IMR-90 (cell line): ENCODE data around the gene SEC23A. TPM values are rescaled to one million over a fixed set of nuclear protein-coding genes. Genes with fewer than 3 reads are reported as not detected.

ENCODE experiments used
- ATAC-seq: fragments of 200-7000 bp; cut with Tn5 transposase; 2 replicates; pipeline ENCODE4 v1.9.1; 2020; ENCODE audit warnings: low read depth, mild to moderate bottlenecking, moderate library complexity
- BruUV-seq: library from RNA; stranded (reverse); fragments of 400-500 nt; replicated peaks from 2 replicates; lab custom pipeline; 2021; lab: Mats Ljungman, UMichigan
- CTCF ChIA-PET: fragments of 300-600 bp; formaldehyde crosslinking; extraction: SDS; loops from one replicate; lab custom pipeline; 2021; ENCODE audit warnings: antibody characterized with exemption; lab: Yijun Ruan, JAX
- POLR2A ChIA-PET: fragments of 300-600 bp; sonication (Branson Sonifier 250); formaldehyde crosslinking; loops from one replicate; lab custom pipeline; 2022; ENCODE audit warnings: antibody characterized with exemption; ENCODE audit not compliant: unreplicated experiment; lab: Charles Lee
- DNase-seq: peaks from one replicate; pipeline ENCODE4 v3.0.0; 2013
- H2AFZ ChIP-seq: replicated peaks from 2 replicates; pipeline ENCODE3; 2013; ENCODE audit warnings: low read length, mild to moderate bottlenecking; ENCODE audit not compliant: poor library complexity
- H2AK5ac ChIP-seq: 2 replicates; pipeline ENCODE4 v1.6.1; 2013; ENCODE audit warnings: low read depth, low read length, inconsistent platforms
- H2AK9ac ChIP-seq: replicated peaks from 2 replicates; pipeline ENCODE3; 2013; ENCODE audit warnings: mild to moderate bottlenecking, low read depth, low read length, moderate library complexity; ENCODE audit not compliant: poor library complexity
- H2BK120ac ChIP-seq: 2 replicates; pipeline ENCODE4 v1.6.1; 2013; ENCODE audit warnings: low read depth, low read length, inconsistent platforms
- H2BK15ac ChIP-seq: 3 replicates; pipeline ENCODE4 v1.6.1; 2013; ENCODE audit warnings: low read depth, low read length, inconsistent platforms
- H2BK20ac ChIP-seq: 2 replicates; pipeline ENCODE4 v1.6.1; 2013; ENCODE audit warnings: low read depth, mild to moderate bottlenecking, inconsistent platforms, low read length, moderate library complexity
- H2BK5ac ChIP-seq: 2 replicates; pipeline ENCODE4 v1.6.1; 2013; ENCODE audit warnings: mild to moderate bottlenecking, low read depth, low read length, inconsistent platforms; ENCODE audit not compliant: poor library complexity, severe bottlenecking
- H3K14ac ChIP-seq: replicated peaks from 2 replicates; pipeline ENCODE4 v1.6.1; 2013; ENCODE audit warnings: low read depth, low read length, inconsistent platforms
- H3K18ac ChIP-seq: 2 replicates; pipeline ENCODE4 v1.6.1; 2013; ENCODE audit warnings: low read depth, low read length, control low read depth
- H3K23ac ChIP-seq: 2 replicates; pipeline ENCODE4 v1.6.1; 2013; ENCODE audit warnings: low read depth, low read length, inconsistent platforms
- H3K27ac ChIP-seq: 2 replicates; pipeline ENCODE4 v1.5.1; 2013; ENCODE audit warnings: mild to moderate bottlenecking, control low read depth, low read length; ENCODE audit not compliant: insufficient read depth
- H3K27me3 ChIP-seq: 2 replicates; pipeline ENCODE4 v1.6.1; 2013; ENCODE audit warnings: low read length; ENCODE audit not compliant: control insufficient read depth, insufficient read depth
- H3K36me3 ChIP-seq: 2 replicates; pipeline ENCODE4 v1.6.1; 2013; ENCODE audit warnings: low read length, mixed read lengths; ENCODE audit not compliant: control insufficient read depth, insufficient read depth
- H3K4ac ChIP-seq: 2 replicates; pipeline ENCODE4 v1.6.1; 2013; ENCODE audit warnings: low read depth, low read length, inconsistent platforms
- H3K4me1 ChIP-seq: 2 replicates; pipeline ENCODE4 v1.6.1; 2013; ENCODE audit warnings: low read length, mixed read lengths; ENCODE audit not compliant: control insufficient read depth, insufficient read depth
- H3K4me2 ChIP-seq: 2 replicates; pipeline ENCODE4 v1.6.1; 2013; ENCODE audit warnings: low read depth, mild to moderate bottlenecking, control low read depth, low read length, moderate library complexity
- H3K4me3 ChIP-seq: 2 replicates; pipeline ENCODE4 v1.5.1; 2013; ENCODE audit warnings: low read depth, mild to moderate bottlenecking, control low read depth, low read length, moderate library complexity; ENCODE audit not compliant: insufficient read depth
- H3K56ac ChIP-seq: 2 replicates; pipeline ENCODE4 v1.6.1; 2013; ENCODE audit warnings: low read length, inconsistent platforms; ENCODE audit not compliant: insufficient read depth; ENCODE audit errors: extremely low read depth
- H3K79me1 ChIP-seq, 2 experiments: 2 replicates each; pipeline ENCODE4 v1.6.1; 2013; ENCODE audit warnings: low read length in 2 of 2, inconsistent platforms in 1 of 2, low read depth in 1 of 2
- H3K9ac ChIP-seq: 2 replicates; pipeline ENCODE4 v1.6.1; 2013; ENCODE audit warnings: low read depth, low read length, control low read depth
- H3K9me1 ChIP-seq: 2 replicates; pipeline ENCODE4 v1.6.1; 2013; ENCODE audit warnings: low read length, inconsistent platforms; ENCODE audit not compliant: insufficient read depth
- H3K9me3 ChIP-seq: 2 replicates; pipeline ENCODE4 v1.6.1; 2013; ENCODE audit warnings: low read length; ENCODE audit not compliant: control insufficient read depth, insufficient read depth
- H4K20me1 ChIP-seq: 2 replicates; pipeline ENCODE4 v1.6.1; 2013; ENCODE audit warnings: low read length, inconsistent platforms; ENCODE audit not compliant: insufficient read depth
- H4K5ac ChIP-seq: 2 replicates; pipeline ENCODE4 v1.6.1; 2013; ENCODE audit warnings: mild to moderate bottlenecking, low read depth, low read length, control low read depth
- H4K8ac ChIP-seq, 2 experiments: 2 replicates each; pipeline ENCODE4 v1.6.1; 2013; ENCODE audit warnings: low read depth in 2 of 2, low read length in 2 of 2, control low read depth in 1 of 2, inconsistent platforms in 1 of 2
- H4K91ac ChIP-seq: 2 replicates; pipeline ENCODE4 v1.6.1; 2013; ENCODE audit warnings: low read depth, low read length, inconsistent platforms; ENCODE audit not compliant: insufficient read depth
- CEBPB ChIP-seq: IDR thresholded peaks from 2 replicates; pipeline ENCODE4 v1.6.1; 2012; ENCODE audit warnings: low read depth, low read length, improper control_type of control experiment
- MAFK ChIP-seq: IDR thresholded peaks from 2 replicates; pipeline ENCODE4 v1.6.1; 2012; ENCODE audit warnings: low read depth, low read length, improper control_type of control experiment
- POLR2A ChIP-seq: IDR thresholded peaks from 2 replicates; pipeline ENCODE4 v1.6.1; 2012; ENCODE audit warnings: mild to moderate bottlenecking, low read depth, low read length
- WGBS, 2 experiments: methylation state at CpG; one replicate each; pipeline versions ENCODE4 v1.1.5 to v1.1.7; 2013; ENCODE audit warnings: missing lambda C conversion rate in 2 of 2; ENCODE audit not compliant: insufficient read length in 1 of 2; ENCODE audit errors: extremely low coverage in 2 of 2; 5-methylcytosine and 5-hydroxymethylcytosine counted together
- dilution Hi-C: fragments of 300-500 bp; cut with HindIII; formaldehyde crosslinking; loops from one replicate; pipeline ENCODE4 v1.14.3; 2018; ENCODE audit warnings: low sequenced_read_pairs; ENCODE audit not compliant: unreplicated experiment
- in situ Hi-C: fragments of 300-500 bp; cut with MboI; formaldehyde crosslinking; loops from 3 replicates; pipeline ENCODE4 v1.14.3; 2019; ENCODE audit warnings: low sequenced_read_pairs, inconsistent platforms, mixed read lengths
- intact Hi-C: fragments of 100-400 bp; cut with micrococcal nuclease; formaldehyde crosslinking; loops from 2 replicates; pipeline ENCODE4 v1.10.0; 2022
- polyA plus RNA-seq, 3 experiments: library from polyadenylated mRNA; depleted of rRNA; stranded (reverse); fragments of >200 nt; gene quantifications; 2 replicates each; pipeline ENCODE4 v1.2.3, GENCODE V29; 2012; ENCODE audit warnings: low replicate concordance in 1 of 3
- total RNA-seq: library from RNA; depleted of rRNA; stranded (reverse); fragments of >200 nt; gene quantifications from 2 replicates; pipeline ENCODE4 v1.2.3, GENCODE V29; 2012

SEC23A gene
- total and polyA plus RNA-seq, 2 of the 4 experiments (the other 2 are of a cell fraction), result 141 to 609 TPM

DNA sequence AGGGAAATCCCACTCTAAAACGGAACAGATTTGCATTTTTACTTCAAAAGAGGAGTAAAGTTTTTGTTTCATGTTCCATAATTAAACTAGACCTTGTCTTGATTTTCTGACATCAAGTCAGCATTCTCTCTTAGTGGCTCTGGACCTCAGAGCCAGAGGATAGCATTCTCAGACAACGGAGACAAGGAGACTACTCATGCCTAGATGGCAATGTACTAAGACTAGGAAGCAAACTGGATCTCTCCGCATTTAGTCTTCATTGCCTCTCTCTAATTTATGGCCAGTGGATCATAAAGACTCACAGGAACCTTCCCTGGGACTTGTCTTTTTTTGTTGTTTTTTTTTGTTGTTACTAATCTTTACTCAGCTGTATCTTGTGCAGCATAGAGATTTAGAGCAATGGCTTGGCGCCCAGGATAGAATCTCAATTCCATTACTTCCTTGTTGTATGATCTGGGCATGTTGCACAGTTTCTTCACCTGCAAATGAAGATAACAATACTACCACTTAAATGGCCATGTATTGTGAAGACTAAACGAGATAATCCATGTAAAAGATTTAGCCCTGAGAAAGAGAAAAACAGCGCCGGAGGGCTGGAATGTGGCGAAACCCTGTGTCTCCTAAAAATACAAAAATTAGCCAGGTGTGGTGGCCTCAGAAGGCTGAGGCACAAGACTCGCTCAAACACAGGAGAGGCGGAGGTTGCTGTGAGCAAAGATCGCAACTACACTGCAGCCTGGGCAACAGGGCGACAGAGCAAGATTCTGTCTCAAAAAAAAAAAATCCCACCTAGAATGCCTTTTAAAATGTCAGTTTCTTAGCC is 7.1 kb upstream of the SEC23A start (continued):
- TF ChIP-seq CEBPB, result no peak

DNA sequence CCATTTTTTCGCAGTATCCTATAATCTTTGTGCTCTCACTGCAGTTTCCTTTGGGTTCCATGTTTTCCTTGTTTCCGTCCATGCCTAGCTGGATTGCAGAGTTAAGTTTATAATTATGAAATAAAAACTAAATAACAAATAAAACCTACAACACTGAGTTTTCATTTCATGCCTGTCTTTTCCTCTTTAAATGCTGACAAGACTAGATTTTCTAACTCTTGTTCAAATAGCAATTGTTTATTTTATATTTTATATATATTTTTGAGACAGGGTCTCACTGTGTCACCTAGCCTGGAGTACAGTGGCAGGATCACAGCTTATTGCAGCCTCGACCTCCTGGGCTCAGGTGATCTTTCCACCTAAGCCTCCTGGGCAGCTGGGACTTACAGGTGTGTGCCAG is 5.8 kb upstream of the SEC23A start:
- H2AK9ac ChIP-seq, result no peak overlapping the region
- no peak overlapping the region for H3K23ac ChIP-seq
- H4K8ac ChIP-seq, result no peak overlapping the region
- H3K27me3 ChIP-seq, result no peaks in the 10 kb centered on the region
- in situ Hi-C loops, result no loop called here
- BruUV-seq, result no TSS peak
- ChIA-PET CTCF (interaction anchor here (0.7 kb wide), 1 partner anchor 31 kb away, joined by 3 read pairs; no protein-coding TSS in a partner anchor), POLR2A (no interaction called here)
- ATAC-seq, result no peak
- TF ChIP-seq POLR2A, result no peak
- peak; percentile 48; the same call in 1 of the 2 replicates for TF ChIP-seq MAFK
- intact Hi-C loops, result loop anchor here (10.0 kb wide), 1 partner anchor 156 kb away; no protein-coding TSS in a partner anchor
- no peak overlapping the region for H3K4ac ChIP-seq
- H2BK15ac ChIP-seq, result no peak overlapping the region
- no peaks in the 10 kb centered on the region for H3K9me1 ChIP-seq
- no peaks in the 10 kb centered on the region for H3K9me3 ChIP-seq
- no peak overlapping the region for H3K27ac ChIP-seq
- no peak overlapping the region for H3K4me2 ChIP-seq
- H2BK120ac ChIP-seq, result no peak overlapping the region
- no peak overlapping the region for H3K18ac ChIP-seq
- WGBS, 2 experiments, result no CpG with 5 or more reads among the region's 3 CpGs
- no peak overlapping the region for H2BK5ac ChIP-seq
- no peaks in the 10 kb centered on the region for H3K36me3 ChIP-seq
- no peak overlapping the region for H2BK20ac ChIP-seq
- no peak overlapping the region for H4K91ac ChIP-seq
- H3K4me1 ChIP-seq, result no peaks in the 10 kb centered on the region
- no peak overlapping the region for H4K5ac ChIP-seq
- peaks cover 6 to 10% of the 10 kb centered on the region in 2 experiments for H3K79me1 ChIP-seq
- H3K56ac ChIP-seq, result no peak overlapping the region
- dilution Hi-C loops, result no loop called here
- H2AFZ ChIP-seq, result no peak overlapping the region
- H3K14ac ChIP-seq, result no peak overlapping the region
- H3K4me3 ChIP-seq, result no peak overlapping the region
- H3K9ac ChIP-seq, result no peak overlapping the region
- DNase-seq, result no peak
- H4K20me1 ChIP-seq, result no peaks in the 10 kb centered on the region
- H2AK5ac ChIP-seq, result no peak overlapping the region
